ENCODE measurements around the gene RASGRP3. TPM values are rescaled to one million over a fixed set of nuclear protein-coding genes. Genes with fewer than 3 reads are reported as not detected.

The RASGRP3 gene
- total RNA-seq: 92.1 and 205 TPM in 2 replicates

GRCh38 chr2:33476131-33476792, at the start of gene RASGRP3:
TSS of gene RASGRP3 (plus strand) at chr2:33476649. CDS start at chr2:33515137, 38,488 bp downstream.

GRCh38 chr2:33599175-33599942, 122.9 kb downstream of the RASGRP3 start, which contains the start of gene FAM98A:
TSS of gene FAM98A (minus strand) at chr2:33599299. CDS start at chr2:33599221, 78 bp downstream.

Other genes starting within 250 kb of the RASGRP3 start
- gene FAM98A, start 122.7 kb downstream of the RASGRP3 start, total RNA-seq: 11.7 and 47.3 TPM in 2 replicates